ENCODE data around the gene ZNRF1.
"Not testable (repeated sequence)": the region's sequence is repeated elsewhere in the genome, so short reads cannot be mapped to it uniquely, and the experiment has no call there.

ZNRF1 gene

DNA sequence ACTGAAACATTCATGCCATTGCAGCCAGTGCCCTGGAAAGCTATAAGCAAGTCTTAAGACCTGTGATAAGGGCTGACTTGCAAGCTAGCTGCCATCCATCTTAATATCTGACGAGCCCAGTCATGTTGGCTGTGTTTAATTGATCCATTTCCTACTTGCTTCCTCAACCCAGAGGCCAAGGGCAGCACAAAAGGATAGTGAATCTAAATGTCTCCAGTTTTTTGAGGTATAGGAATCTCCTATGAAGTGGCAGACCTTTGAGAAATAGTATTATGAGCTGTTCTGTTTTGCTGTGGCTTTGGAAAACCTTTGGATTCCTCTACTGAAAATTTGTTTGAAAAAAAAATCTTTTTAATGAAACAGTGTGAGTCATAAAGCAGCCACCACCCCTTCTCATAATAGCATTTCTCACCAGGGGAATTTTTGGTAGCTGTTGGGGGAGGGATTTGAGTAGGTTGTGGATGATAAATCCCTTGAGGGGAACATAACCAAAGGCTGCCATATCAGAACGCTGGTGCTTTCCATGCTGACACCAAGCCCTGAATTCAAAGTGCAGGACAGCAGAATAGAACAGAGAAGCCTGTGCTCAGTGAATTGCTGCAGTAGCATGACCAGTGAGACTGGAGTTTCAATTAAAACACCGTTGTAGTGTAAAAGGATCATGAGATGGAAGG lies 12.9 kb downstream of the ZNRF1 start:
- TF ChIP-seq, protein P1, sequence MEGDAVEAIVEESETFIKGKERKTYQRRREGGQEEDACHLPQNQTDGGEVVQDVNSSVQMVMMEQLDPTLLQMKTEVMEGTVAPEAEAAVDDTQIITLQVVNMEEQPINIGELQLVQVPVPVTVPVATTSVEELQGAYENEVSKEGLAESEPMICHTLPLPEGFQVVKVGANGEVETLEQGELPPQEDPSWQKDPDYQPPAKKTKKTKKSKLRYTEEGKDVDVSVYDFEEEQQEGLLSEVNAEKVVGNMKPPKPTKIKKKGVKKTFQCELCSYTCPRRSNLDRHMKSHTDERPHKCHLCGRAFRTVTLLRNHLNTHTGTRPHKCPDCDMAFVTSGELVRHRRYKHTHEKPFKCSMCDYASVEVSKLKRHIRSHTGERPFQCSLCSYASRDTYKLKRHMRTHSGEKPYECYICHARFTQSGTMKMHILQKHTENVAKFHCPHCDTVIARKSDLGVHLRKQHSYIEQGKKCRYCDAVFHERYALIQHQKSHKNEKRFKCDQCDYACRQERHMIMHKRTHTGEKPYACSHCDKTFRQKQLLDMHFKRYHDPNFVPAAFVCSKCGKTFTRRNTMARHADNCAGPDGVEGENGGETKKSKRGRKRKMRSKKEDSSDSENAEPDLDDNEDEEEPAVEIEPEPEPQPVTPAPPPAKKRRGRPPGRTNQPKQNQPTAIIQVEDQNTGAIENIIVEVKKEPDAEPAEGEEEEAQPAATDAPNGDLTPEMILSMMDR (IDR thresholded peaks at IDR 0.05; ENCODE audit: low read length, missing control alignments), result no peak
- H3K4me3 ChIP-seq (replicated peaks; ENCODE audit: low read depth, low read length), result no peak overlapping the region
- peak; percentile 85 for DNase-seq (ENCODE audit: low read depth)

DNA sequence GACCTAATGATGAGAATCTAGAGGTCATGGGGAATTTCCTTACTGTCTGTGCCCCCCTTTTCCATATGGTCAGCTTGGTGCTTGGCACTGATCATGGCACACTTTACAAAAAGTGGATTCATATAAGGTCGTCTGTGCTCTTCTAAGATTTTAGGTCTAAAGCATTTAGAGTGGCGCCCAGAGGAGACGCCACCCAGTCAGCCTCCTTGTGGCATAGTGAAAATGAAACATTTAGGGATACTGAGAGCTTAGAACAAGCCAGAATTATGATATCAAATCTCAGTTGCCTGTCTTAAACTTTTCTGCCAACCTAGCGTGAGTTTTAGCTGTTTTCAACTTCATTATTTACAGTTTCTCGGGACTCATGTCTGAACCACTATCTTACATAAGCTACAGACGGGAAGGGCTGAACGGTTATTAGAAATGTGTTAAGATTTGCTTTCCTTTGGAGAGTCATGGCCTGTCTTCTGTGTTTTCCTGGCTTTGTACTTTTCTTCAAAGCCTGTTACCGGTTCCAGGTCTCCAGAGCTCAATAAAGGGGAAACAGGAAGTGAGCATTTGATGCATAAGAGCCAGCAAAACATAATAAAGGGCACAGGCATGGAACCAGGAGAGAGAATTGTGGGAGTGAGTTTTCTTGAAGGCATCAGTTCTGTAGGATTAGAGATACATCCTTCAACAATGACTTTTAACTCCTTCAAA lies 13.7 kb downstream of the ZNRF1 start:
- H3K4me3 ChIP-seq (replicated peaks; ENCODE audit: low read depth, low read length), result no peak overlapping the region
- TF ChIP-seq, protein P1 (IDR thresholded peaks at IDR 0.05; ENCODE audit: low read length, missing control alignments), result no peak
- DNase-seq (ENCODE audit: low read depth), result no peak

DNA sequence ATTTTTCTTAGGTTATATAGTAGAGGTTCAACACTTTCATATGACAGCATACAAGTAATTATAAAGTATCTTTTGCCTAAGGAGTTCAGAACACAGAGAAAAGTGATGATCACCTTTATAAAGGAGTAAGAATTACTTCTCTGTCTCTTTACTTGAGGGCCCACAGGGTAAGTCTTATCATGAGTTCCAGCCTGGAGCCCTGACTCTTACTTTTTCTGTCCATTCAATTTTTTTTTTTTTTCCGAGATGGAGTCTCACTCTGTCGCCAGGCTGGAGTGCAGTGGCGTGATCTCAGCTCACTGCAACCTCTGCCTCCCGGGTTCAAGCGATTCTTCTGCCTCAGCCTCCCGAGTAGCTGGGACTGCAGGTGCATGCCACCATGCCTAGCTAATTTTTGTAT lies 14.3 kb downstream of the ZNRF1 start:
- DNase-seq (ENCODE audit: low read depth); H3K4me3 ChIP-seq (replicated peaks; ENCODE audit: low read depth, low read length): not testable (repeated sequence)

DNA sequence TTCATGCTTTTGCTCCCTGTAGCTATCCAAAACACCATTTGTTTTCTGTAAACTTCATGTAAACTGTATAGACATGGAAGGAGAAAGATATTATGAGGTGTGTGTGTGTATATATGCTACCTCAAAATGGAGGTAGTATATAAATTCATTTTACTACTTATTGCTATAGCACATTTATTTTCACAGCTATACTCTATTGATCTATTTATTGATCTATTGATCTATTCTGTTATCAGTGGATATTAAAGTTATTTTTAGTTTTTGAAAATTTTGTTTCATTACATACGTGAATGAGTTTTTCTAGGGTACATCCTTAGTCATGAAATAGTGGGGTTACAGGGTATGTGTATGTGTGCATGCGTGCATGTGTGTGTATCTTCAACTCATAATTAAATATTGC lies 15.5 kb downstream of the ZNRF1 start:
- DNase-seq (ENCODE audit: low read depth), result no peak
- no peak overlapping the region for H3K4me3 ChIP-seq (replicated peaks; ENCODE audit: low read depth, low read length)
- TF ChIP-seq, protein P1 (IDR thresholded peaks at IDR 0.05; ENCODE audit: low read length, missing control alignments), result no peak

DNA sequence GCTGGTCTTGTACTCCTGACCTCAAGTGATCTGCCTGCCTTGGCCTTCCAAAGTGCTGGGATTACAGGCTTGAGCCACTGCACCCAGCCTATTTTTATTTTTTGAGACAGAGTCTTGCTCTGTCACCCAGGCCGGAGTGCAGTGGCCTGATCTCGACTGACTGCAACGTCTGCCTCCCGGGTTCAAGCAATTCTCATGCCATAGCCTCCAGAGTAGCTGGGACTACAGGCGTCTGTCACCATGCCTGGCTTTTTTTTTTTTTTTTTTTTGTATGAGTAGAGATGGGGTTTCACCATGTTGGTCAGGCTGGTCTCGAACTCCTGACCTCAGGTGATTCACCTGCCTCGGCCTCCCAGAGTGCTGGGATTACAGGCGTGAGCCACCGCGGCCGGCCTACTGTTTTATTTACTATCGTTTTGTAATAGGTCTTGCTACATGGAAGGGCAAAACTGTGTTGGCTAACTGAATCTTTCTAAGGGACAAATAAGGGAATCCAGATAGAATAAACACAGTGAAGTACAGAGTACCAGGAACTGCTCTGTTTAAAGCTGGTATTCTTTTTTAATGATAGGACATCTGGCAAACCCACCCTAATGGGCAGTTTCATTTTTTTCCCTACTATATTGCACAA lies 17.7 kb downstream of the ZNRF1 start:
- not testable (repeated sequence) for DNase-seq (ENCODE audit: low read depth); H3K4me3 ChIP-seq (replicated peaks; ENCODE audit: low read depth, low read length)

DNA sequence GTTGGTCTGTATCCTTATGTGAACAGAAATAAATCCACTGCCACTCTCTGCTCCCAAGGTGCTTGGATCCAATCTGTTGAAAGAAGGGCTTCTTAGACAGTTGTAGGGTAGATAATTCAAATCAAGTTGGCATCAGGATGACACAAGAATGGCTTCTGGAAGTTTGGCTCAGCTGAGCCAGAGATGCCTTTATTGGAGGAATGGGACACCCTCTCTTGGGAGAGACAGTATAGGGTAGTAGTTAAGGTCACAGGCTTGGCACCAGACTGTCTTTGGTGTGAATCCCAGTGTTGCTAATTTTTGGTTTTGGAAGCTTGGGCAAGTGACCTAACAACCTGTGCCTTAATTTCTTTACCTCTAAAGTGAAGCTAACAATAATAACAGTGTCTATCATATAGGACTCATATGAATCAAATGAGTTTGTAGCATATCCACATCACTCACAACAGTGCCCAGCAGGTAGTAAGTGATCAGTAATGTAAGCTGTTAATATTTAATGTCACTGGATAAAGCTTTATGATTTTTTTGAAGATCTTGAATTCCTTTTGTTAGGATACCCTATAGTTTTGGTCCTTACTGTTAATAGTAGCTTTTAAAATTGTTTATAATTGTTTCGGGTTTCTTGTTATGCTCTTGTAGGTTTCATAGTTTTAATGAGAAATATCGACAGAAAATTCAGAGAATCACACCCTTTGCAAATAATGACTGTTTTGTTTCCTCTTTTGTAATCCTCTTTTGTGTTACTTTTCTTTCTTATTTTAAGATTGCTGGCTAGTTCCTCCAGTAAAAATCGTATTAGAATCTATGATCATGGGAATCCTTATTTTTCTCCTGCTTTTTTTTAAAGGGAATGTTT lies 19.1 kb downstream of the ZNRF1 start:
- TF ChIP-seq, protein P1 (IDR thresholded peaks at IDR 0.05; ENCODE audit: low read length, missing control alignments), result no peak
- no peak overlapping the region for H3K4me3 ChIP-seq (replicated peaks; ENCODE audit: low read depth, low read length)
- no peak for DNase-seq (ENCODE audit: low read depth)

DNA sequence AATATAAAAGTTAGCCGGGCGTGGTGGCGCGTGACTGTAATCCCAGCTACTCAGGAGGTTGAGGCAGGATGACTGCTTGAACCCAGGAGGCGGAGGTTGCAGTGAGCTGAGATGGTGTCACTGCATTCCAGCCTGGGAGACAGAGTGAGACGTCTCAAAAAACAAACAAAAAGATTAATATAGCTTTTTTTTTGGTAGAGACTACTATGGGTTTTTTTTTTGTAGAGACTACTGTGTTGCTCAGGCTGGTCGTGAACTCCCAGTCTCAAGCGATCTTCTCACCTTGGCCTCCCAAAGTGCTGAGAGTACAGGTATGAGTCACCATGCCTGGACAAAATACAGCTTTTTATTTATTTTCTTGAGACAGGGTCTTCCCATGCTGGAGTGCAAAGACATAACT lies 20.2 kb downstream of the ZNRF1 start:
- TF ChIP-seq, protein P1 (IDR thresholded peaks at IDR 0.05; ENCODE audit: low read length, missing control alignments), result no peak
- no peak for DNase-seq (ENCODE audit: low read depth)
- no peak overlapping the region for H3K4me3 ChIP-seq (replicated peaks; ENCODE audit: low read depth, low read length)
